Esophagus mucosa (tissue), 1 donor: ENCODE results near the gene DDO. TPM values are rescaled to one million over a fixed set of nuclear protein-coding genes. Genes with fewer than 3 reads are reported as not detected.
"Not testable (repeated sequence)": the region's sequence is repeated elsewhere in the genome, so short reads cannot be mapped to it uniquely, and the experiment has no call there.

Source experiments
- ATAC-seq: fragments of 200-7000 bp; cut with Tn5 transposase; one replicate; pipeline ENCODE4 v1.9.1; 2020
- total RNA-seq: library from RNA; stranded (reverse); gene quantifications from one replicate; pipeline ENCODE4 v1.2.4, GENCODE V29; 2023
- donor health status: DM: yes; HTN: yes; CAD: no.

The DDO gene, protein sequence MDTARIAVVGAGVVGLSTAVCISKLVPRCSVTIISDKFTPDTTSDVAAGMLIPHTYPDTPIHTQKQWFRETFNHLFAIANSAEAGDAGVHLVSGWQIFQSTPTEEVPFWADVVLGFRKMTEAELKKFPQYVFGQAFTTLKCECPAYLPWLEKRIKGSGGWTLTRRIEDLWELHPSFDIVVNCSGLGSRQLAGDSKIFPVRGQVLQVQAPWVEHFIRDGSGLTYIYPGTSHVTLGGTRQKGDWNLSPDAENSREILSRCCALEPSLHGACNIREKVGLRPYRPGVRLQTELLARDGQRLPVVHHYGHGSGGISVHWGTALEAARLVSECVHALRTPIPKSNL
- 0.08 TPM for total RNA-seq

GRCh38 chr6:110415086-110415916 is at the start of gene DDO:
DDO (minus strand) TSS chr6:110415575; CDS start chr6:110413462, 2,113 bp downstream.
- ATAC-seq, result peak; percentile 82

GRCh38 chr6:110462884-110463481 is 47.6 kb upstream of the DDO start:
- no peak for ATAC-seq

- no peak for ATAC-seq
Observed at GRCh38 chr6:110461376-110461775, 46.0 kb upstream of the DDO start.

GRCh38 chr6:110459137-110459536 is 43.8 kb upstream of the DDO start:
- no peak for ATAC-seq

- no peak for ATAC-seq
Observed at GRCh38 chr6:110458476-110458875, 43.1 kb upstream of the DDO start.

DNA sequence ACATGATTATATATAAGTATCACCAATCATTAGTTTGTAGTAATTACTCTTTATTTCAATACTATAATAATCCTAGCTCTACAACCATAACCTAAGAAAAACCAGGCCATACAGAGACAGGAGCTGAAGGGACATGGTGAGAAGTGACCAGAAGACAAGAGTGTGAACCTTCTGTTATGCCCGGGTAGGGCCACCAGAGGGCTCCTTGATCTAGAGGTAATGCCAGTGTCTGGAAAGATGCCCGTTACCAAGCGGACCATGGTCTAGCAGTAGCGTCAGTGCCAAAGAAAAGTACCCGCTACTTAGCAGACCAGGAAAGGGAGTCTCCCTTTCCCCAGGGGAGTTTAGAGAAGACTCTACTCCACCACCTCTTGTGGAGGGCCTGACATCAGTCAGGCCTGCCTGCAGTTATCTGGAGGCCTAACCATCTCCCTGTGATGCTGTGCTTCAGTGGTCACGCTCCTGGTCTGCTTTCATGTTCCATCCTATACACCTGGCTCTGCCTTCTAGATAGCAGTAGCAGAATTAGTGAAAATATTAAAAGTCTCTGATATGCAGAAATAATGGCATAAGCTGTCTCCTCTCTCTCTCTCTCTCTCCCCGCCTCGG is 42.3 kb upstream of the DDO start:
- ATAC-seq, result not testable (repeated sequence)

DNA sequence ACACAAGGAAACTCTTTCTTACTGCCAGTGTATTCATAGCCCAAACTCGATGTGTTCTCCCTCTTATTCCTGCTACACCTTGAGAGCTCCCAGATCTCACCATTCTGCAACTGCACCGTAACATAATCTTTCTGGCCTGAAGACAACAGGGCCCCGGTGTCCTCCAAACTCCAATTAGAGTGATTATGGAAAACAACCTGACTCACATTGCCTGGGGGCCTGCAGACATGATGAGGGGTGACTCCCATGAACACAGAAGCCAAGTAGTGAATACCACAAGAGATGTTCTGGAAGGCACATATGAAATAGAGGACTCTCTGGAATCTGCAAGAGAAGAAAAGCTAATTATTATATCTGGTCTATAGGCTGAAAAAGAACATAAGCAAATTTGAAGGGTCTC is 41.3 kb upstream of the DDO start:
- no peak for ATAC-seq

DNA sequence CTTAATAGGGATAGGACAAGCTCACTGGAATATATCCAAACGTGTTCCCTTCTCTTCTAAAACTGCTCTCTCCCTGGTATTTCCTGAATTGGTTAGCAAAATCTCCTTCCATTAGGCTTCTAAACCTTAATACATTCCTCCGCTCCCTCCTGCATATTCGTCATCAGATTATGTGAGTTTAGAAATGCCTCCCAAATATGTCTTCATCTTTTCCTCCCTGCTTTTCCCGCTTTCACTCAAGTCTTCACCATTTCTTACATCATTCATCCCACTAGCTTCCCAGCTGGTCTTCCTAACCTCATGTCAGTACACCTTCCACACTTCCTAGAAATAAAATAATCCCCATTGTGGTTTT is 34.1 kb upstream of the DDO start:
- no peak for ATAC-seq

DNA sequence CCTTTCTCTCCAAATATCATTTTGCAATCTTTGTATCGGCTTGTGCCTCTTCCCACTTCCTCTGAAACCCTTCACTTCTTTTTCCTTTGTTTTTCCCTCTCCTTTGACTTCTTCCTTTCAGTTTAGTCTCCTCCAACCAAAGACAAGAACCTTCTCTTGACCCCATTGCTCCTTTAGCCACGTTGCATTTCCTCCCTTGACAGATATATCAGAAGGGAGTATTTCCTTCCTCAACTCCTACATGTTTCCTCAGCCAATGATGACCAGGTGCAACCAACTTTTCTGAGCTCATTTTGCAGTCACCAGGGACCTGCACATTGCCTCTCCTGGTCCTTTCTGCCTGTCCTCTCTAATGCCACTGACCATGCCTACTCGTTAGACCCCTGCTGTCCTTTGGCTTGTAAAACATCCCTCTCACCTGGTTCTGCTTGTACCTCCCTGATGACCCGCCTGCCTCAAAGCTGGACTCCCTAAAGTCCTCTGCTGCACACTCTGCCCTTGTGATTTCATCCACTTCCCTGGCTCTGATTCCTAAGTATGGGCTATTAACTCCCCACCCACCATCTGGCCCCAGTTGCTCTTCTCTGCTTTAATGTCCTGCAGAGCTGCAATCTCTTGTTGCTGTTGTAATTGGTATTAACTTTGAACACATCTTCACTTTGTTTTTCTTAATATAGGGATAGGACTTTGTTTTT is 33.6 kb upstream of the DDO start:
- no peak for ATAC-seq

- ATAC-seq, result no peak
Observed at GRCh38 chr6:110447761-110448160, 32.4 kb upstream of the DDO start.

DNA sequence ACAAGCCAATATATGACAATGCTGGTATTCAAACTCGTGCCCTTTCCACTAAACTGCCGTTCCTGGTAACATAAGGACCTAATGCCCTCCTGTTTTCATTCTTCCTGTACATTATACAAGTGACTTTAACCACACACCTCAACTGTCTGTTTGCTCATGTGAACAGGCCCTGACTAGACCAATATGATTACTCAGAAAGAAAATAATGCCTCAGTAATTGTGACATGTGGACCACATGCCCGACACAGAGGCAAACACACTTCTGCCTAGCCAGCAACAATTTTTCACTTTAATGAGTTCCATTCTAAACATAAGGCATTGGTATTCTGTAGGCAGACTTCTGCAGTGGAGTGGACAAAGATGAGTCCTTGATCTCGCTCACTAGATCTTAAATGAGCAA is 31.0 kb upstream of the DDO start:
- peak; percentile 71 for ATAC-seq

DNA sequence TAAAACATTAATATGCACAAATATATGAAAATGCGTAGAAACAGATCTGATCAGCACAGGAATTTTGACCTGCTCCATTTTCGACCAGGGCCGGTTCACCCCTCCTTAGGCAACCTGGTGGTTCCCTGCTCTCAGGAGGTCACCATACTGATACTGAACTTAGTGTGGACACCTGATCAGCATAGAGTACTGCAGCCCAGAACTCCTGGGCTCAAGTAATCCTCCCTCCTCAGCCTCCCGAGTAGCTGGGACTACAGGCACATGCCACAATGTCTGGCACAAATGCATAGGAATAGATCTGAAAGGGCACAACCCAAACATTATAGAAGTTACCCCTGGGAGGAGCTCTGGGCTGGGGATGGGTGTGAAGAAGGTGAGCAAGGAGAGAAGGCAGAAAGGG is 24.7 kb upstream of the DDO start:
- no peak for ATAC-seq

DNA sequence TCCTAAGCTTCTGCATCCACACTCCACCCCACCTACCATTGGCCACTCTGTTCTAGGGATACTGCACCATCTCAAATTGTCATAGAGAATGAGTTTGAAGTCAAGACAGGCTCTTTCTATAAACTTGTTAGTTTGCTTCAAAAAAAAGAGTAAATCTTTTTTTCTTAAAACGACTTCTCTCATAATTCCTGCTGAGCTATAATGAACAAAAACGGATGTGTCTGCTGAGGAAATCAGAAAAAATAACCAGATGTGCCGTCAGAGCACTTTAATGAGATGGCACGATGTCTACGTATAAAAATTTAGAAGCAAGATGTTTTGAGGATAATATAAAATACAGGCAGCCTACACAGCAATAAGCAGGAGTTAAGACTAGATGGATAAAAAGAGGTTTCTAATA is 24.0 kb upstream of the DDO start:
- ATAC-seq, result no peak

DNA sequence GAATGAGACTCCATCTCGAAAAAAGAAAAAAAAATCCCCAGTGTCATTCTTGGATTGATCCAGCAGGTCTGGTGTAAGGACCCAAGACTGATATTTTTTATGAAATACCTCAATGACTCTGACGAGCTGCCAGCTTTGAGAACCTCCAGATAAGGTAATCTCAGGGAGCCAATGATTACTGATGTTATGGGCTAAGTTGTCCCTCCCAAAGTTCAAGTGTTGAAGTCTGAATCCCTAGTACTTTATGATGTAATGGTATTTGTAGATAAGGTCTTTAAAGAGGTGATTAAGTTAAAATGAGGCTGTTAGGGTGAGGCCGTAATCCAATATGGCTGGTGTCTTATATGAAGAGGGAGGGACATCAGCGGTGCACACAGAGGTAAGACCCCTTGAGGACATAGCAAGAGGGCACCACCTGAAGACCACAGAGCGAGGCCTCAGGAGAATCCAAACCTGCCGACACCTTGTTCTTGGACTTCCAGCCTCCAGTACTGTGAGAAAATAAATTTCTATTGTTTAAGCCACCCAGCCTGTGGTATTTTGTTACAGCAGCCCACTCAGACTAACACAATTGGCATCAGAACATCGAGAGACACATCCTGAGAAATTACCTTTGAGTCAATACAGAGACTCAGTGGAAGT is 19.7 kb upstream of the DDO start:
- no peak for ATAC-seq

DNA sequence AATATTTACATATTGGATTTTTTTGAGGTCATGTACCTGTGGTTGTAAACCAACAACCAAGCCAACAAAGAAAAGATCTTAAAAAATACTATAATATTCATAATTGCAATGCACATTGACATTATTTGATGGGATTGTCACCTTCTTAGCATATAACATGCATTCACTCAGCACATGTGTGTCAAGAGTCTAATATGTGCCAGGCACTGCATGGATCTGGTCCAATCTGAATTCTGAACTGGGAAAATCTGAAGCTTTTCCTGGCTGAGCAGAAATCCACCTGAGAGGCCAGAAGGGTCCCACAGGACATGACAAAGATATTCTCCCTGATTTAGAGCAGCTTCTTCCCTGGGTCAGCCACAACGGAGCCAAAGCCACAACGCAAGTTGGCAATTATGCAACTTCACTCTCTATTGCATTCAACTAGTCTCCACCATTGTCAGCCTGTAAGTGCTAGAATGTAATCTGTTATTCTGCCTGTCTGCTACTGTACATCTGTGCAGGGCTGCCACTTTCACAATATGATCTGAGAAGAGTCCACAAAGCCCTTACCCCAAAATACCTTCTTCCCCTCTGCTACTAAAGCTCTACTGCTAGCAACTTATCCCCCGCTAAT is 17.0 kb upstream of the DDO start:
- no peak for ATAC-seq

DNA sequence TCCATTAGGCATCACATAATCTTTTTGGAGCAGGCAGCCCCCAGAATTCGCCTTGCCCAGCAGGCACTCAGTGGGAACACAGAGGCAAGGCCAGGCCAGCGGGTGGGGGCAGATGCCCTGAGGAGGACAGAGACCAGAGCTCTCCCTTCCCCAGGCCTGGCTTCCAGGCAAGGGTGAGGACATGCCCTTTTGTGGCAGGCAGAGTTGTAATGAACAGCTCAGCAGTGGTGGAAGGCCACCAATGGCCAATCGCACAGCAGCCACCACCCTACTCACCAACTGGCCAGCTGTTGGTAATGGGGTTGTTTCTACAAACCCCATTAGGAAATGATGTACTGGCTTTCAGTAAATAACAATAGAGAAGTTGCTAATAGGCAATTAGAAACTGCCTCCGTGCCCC is 15.4 kb upstream of the DDO start:
- no peak for ATAC-seq

GRCh38 chr6:110430236-110430635 is 14.9 kb upstream of the DDO start:
- ATAC-seq, result no peak

DNA sequence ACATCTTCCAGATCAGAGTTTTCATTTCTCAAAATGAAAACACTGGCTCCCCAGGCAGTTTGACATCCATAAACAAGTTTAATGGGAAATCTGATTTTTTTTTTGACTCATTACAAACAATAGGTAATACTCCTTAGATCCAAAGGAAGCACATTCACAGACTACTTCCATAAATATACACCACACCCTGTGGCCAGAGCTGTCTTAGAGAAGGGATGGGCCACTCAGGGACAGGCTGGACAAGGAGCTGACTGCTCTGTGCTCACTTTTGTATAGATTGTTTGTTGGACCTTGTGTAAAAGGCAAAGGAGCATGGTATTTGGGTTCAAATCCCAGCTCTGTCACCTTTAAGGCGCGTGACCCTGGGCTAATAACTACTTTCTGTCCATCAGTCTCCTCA is 12.8 kb upstream of the DDO start:
- no peak for ATAC-seq

GRCh38 chr6:110425816-110426215 is 10.4 kb upstream of the DDO start:
- no peak for ATAC-seq

- no peak for ATAC-seq
Observed at GRCh38 chr6:110422444-110422822, 7.1 kb upstream of the DDO start.

GRCh38 chr6:110421749-110422443 is 6.5 kb upstream of the DDO start:
- ATAC-seq, result no peak
